Activated CD8-positive, alpha-beta memory T cell treated with anti-CD3 and anti-CD28 coated beads, Interleukin-2, amount 50 U/mL, for 1 hour (primary cell): ENCODE data around the gene TMED4.
A peak's percentile ranks its signal among the peaks of the same experiment; 100 is the strongest.

Source experiments
- DNase-seq: peaks from one replicate; pipeline ENCODE4 v3.0.0-alpha.2; 2020; ENCODE audit errors: extremely low read depth

Gene TMED4

DNA sequence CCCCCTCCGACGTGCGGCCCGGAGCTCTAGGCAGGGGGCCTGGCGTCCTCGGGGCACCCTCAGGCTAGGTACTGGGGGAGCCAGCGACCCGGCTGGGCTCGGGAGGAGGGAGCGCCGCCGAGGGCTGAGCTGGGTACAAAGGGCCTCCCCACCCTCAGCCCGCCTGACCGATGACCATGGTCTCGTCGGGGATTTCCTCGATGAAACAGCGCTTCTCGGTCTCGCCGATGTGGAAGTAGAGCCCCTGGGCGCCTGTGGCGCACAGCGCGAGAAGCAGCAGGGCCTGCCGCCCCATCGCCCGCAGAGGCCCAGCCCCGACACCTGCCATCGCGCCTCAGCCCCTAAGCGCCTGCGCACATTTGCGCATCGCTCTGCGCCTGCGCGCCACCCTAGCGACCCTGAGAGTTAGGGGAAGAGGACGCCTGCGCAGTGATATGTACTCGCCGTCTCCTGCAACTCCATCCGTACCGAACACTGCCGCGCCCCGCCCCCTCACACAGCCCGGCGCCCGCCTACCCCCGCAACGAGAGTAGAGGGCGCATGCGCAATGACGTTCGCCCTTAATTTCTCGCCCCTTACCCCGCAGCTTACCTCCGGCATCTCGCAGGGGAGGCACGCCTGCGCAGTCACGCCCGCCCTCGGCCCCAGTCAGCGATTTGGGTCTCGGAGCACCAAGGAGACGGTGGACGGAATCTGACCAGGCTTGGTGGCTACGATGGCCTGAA lies at the start of gene TMED4:
TMED4 (minus strand) TSS at position 353 of the 725 bp plus-strand sequence; CDS start at position 328, 25 bp downstream.
- peak; percentile 100 for DNase-seq

- no peak for DNase-seq
Measured at GRCh38 chr7:44631458-44632115, 49.6 kb upstream of the TMED4 start.

DNA sequence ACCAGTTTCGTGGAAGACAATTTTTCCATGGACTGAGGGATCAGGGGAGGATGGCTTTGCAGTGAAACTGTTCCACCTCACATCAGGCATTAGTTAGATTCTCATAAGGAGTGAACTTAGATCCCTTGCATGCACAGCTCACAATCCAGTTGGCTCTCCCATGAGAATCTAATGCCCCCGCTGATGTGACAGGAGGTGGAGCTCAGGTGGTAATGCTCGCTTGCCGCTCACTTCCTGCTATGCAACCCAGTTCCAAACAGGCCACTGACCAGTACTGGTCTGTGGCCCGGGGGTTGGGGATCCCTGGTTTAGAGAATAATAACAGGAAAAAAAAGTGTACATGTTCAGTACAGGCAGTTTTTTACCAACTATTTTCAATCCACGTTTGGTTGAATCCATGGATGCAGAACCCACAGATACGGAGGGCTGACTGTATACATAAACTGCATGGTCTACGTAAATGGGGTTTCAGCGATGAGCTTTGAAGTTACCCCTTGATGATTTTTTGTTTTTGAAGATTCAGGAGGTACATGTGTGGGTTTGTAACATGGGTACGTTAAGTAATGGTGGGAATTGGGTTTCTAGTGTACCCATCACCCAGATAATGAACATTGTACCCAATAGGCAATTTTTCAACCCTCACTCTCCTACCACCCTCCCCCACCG lies 48.9 kb upstream of the TMED4 start:
- DNase-seq, result no peak

DNA sequence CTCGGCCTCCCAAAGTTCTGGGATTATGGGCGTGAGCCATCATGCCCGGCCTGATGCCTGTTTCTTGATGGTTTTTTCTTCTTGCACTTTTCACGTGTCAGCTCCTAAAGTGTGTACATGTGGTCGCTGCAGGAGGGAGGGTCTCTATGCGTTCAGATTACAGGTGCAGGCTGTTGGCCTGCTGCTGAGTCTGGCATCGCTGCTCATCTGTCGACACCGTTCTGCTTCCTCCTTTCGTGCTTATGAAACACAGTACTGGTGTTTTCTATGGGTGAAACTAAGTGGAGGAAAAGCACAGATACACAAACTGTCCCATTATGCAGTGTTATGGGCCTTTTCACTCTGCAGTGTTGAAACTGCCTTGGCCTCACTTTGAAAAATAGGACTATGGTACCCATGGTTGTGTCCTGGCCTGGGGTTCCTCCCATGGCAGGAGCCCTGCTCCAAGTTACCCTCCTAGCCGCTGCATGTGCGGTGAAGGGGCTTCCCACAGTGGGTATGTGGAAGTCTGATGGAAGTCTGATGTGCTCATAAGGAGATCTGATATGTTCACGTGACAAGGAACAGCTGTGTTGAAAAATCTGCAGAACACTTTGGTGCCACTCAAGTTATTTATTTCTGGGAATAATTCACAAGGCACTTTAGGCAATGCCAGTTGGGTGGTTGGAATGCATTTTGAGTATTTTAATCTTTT lies 47.9 kb upstream of the TMED4 start:
- no peak for DNase-seq

DNA sequence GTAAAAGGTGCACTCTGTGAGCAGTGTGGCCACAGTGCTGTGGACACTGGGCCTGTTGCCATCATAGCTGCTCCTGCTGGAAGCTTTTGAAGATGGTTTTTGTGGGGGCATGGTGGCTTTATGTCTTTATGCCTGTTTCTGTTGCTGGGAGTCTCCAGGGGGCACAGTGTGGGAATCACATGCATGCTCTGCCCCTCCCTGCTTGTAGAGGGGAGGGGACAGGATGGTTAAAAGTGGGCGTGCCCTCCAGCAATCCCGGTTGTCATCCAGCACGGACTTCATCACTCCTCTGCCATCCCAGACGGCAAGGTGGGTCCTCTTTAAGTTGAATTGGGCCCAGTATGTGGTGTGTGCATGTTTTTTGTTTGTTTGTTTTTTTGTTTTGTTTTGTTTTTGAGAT lies 44.6 kb upstream of the TMED4 start:
- no peak for DNase-seq

- DNase-seq, result no peak
Measured at GRCh38 chr7:44625526-44626471, 43.8 kb upstream of the TMED4 start.

GRCh38 chr7:44624318-44624717 lies 42.3 kb upstream of the TMED4 start:
- no peak for DNase-seq

- DNase-seq, result no peak
Measured at GRCh38 chr7:44622342-44623151, 40.5 kb upstream of the TMED4 start.

GRCh38 chr7:44621750-44622103 lies 39.7 kb upstream of the TMED4 start:
- no peak for DNase-seq

DNA sequence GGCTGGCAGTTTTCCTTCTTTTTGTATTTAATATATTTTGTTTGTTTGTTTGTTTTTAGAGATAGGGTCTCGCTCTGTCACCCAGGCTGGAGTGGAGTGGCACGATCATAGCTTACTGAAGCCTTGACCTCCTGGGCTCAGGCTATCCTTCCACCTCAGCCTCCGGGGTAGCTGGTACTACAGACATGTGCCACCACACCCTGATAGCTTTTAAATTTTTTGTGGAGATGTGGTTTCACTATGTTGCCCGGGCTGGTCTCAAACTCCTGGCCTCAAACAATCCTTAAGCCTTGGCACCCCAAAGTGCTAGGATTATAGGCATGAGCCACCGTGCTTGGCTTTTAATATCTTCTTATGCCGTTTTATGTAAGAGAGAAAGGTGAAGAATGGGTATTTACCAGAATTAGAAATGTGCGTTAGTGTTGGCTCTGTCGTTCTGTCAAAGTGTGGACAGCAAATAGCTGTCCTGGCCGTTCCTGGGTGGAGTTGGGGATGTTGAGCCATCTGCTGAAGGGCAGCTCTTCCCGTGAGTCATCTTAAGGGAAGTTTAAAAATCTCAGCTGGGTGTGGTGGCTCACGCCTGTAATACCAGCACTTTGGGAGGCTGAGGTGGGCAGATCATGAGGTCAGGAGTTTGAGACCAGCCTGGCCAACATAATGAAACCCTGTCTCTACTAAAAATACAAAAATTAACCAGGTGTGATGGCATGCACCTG lies 39.2 kb upstream of the TMED4 start:
- DNase-seq, result no peak

GRCh38 chr7:44618753-44619152 lies 36.7 kb upstream of the TMED4 start:
- DNase-seq, result no peak

DNA sequence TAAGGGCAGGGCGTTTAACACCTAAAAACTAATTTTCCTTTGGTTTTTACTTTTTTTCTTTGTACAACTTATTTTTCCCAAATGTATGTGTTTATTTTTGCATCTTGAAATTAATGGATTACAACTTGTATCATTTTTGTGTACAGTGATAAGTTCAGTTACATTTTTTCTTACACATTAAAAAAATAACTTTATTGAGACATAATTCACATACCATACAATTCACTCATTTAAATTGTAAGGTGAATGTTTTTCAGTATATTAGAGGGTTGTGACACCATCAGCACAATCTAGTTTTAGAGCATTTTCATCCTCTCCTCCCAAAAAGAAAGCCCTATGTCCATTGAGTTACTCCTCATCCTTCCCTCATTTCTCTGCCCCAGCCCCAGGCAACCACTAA lies 36.0 kb upstream of the TMED4 start:
- no peak for DNase-seq

DNA sequence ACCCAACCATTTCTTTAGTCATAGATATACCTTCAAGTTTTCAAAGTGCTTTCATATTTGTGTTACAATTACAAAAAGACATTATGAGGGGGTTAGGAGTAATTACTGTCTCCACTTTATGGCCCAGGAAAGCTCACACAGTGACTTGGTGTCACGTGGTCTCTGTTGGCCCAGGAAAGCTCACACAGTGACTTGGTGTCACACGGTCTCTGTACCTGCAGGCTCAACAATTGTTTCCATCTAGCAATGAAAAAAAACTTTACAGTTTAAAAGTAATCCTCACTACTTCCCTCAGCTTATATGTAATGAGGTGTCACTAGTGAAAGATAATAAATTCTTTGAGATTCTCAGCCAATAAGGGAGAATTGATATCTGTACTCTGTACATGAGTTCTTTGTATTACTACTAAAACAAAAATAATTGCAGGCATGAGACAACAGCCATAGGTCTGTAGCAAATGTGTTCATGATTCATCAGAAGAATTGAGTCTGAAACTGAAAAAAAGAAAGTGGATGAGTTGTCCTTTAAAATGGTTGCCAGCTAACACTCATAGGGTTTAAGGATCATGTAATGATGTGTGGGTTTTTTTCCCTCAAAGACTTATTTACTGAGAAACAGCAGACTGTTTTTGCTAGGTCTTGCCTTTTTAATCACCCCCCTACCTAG lies 35.3 kb upstream of the TMED4 start:
- DNase-seq, result no peak

DNA sequence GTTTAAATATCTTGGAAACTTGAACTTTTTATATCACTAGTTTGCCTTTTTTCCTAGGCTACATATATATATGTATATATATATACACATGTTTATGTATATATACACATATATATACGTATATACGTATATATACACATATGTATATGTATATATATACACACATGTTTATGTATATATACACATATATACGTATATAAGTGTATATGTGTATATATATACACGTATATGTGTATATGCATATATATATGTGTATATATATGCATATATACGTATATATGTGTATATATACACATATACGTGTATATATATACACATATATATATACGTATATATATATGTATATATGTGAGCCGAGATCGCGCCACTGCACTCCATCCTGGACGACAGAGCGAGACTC lies 34.5 kb upstream of the TMED4 start:
- DNase-seq, result no peak

DNA sequence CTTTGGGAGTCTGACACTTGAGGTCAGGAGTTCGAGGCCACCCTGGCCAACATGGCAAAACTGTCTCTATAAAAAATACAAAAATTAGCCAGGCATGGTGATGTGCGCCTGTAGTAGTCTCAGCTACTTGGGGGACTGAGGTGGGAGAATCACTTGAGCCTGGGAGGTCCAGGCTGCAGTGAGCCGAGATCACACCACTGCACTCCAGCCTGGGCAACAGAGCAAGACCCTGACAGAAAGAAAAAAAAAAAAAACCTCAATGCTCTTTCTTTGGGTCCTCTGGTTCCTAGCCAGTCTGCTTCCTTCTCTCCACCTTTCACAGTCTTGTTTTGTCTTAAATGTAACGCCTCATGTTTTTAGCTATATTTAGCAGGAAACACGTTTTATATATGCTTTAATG lies 33.8 kb upstream of the TMED4 start:
- no peak for DNase-seq

DNA sequence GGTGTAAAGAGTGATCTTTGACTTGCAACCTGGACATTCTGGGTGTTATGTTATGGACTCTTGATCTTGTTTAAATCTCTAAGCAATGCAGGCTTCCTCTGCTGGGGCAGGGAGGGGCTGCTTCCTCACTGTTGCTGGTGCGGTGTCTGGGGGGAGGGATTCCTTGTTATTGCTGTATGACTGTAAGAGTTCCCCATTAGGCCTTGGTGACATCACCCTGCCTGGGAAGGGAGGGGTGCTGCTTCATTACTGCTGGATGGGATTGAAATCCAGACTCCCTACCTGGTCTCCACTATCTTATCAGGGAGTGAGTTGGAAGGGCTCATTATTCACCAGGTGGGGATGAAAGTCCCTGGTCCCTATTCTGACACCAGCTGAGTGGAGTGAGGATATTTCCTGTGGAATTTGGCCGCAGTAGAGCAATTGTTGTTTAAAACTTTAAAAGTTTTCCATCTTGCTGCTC lies 33.1 kb upstream of the TMED4 start:
- no peak for DNase-seq

- no peak for DNase-seq
Measured at GRCh38 chr7:44609829-44610228, 27.8 kb upstream of the TMED4 start.

GRCh38 chr7:44608916-44609648 lies 27.1 kb upstream of the TMED4 start:
- no peak for DNase-seq
